ENCODE measurements around the gene NECTIN3. TPM values are rescaled to one million over a fixed set of nuclear protein-coding genes. Genes with fewer than 3 reads are reported as not detected.

Gene NECTIN3
- total RNA-seq, 1 experiment from 2014 or later = 53.7 TPM

DNA sequence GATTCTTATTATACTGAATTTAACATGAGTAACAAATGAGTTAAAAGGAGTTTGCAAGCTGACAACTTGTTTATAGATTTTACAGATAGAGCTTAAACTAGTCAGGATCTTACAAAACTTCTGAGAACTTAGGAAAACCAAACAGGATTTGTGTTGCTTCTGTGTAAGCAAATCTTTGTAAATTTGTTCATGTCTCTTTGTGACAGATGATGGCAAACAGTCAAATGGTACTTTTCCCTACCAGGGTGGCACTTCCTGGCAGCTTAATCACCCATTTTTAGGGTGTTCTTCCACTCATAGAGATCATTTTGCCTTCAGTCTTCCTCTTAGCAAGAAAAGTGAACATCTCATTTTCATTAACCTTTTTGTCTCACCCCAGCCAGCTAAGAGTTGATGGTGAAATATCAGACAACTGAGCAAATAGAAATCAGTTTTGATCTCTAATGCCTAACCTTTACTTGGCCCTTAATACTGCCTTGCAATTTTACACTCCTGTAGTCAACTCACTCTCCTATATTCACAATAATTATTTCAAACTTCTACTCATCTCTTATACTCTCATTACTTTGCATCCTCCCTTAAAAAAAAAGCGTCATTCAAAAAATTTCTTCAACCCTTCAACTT is 23.7 kb upstream of the NECTIN3 start:
- peaks cover 35 to 44% of the 10 kb centered on the region in 2 experiments for H3K4me1 Mint-ChIP-seq

More for the DNA sequence above, 23.7 kb upstream of the NECTIN3 start:
- Histone ChIP-seq H3K27me3 (ENCODE audit: insufficient read depth, low read length) (no peaks in the 10 kb centered on the region), H4K20me1 (ENCODE audit: control insufficient read depth, insufficient read depth, insufficient read length) (no peaks in the 10 kb centered on the region), H3K79me1 (ENCODE audit: insufficient read depth, low read depth, low read length, poor library complexity, severe bottlenecking) (no peaks in the 10 kb centered on the region), H3K23ac (ENCODE audit: insufficient read length, low read depth, low read length) (no peak overlapping the region), H3K4me2 (ENCODE audit: insufficient read depth, insufficient read length, low read length) (no peak overlapping the region), H3K4ac (ENCODE audit: low read depth, low read length) (no peak overlapping the region), H3K23me2 (ENCODE audit: insufficient read length, low read depth, low read length, poor library complexity, severe bottlenecking) (no peaks in the 10 kb centered on the region), H3T11ph (ENCODE audit: low read length) (no peak overlapping the region), H2BK120ac (ENCODE audit: low read depth, low read length, poor library complexity, severe bottlenecking) (no peak overlapping the region), H3K4me1 (ENCODE audit: insufficient read depth, low read length) (peaks cover 2% of the 10 kb centered on the region; the same call in 1 of the 2 replicates), H4K5ac (ENCODE audit: insufficient read length, low read depth, low read length) (no peak overlapping the region), H2AFZ (ENCODE audit: low read length) (no peak overlapping the region), H2BK12ac (ENCODE audit: insufficient read length, low read depth, low read length) (no peak overlapping the region), H3K9me3 (ENCODE audit: control insufficient read depth, low read depth, low read length) (no peaks in the 10 kb centered on the region), H4K8ac (replicated peaks; ENCODE audit: insufficient read length, low read depth, low read length) (no peak overlapping the region), H2BK20ac (ENCODE audit: low read depth, low read length, poor library complexity, severe bottlenecking) (no peak overlapping the region), H4K91ac (ENCODE audit: insufficient read length, low read depth, low read length) (no peak overlapping the region), H3K9ac (ENCODE audit: extremely low read depth, insufficient read length, low read length) (no peak overlapping the region), H3K79me2 (ENCODE audit: insufficient read depth, low read length) (no peaks in the 10 kb centered on the region), H3K18ac (ENCODE audit: insufficient read length, low read depth, low read length) (no peak overlapping the region), H3K27ac (ENCODE audit: insufficient read length, low read depth, low read length) (peak overlapping the region; percentile 78), H3K14ac (ENCODE audit: insufficient read depth, low read length) (no peak overlapping the region), H3K56ac (ENCODE audit: insufficient read length, low read depth, low read length) (no peak overlapping the region), H2BK15ac (ENCODE audit: low read depth, low read length) (no peak overlapping the region), H2BK5ac (ENCODE audit: insufficient read length, low read length) (peak overlapping the region; percentile 60), H2AK5ac (ENCODE audit: insufficient read length, low read length) (no peak overlapping the region)
- Mint-ChIP-seq H3K4me3 (no peak overlapping the region), H3K9me3 (peaks cover 9 to 10% of the 10 kb centered on the region in 2 experiments; a peak in 4 of 5 replicates), H3K36me3 (ENCODE audit: insufficient read depth in 1 of 3, low read depth in 3 of 3) (peaks cover 7 to 19% (median 10%) of the 10 kb centered on the region in 3 experiments), H3K27ac (peak overlapping the region; percentile 65 to 94 (median 71); a peak in 6 of 7 replicates), H3K27me3 (ENCODE audit: low read depth) (no peaks in the 10 kb centered on the region)
- DNase-seq = no peak
- no peak for TF ChIP-seq CTCF (conservative IDR thresholded peaks at IDR 0.05)
- WGBS (ENCODE audit: extremely low coverage, insufficient read length, low lambda C conversion rate) = 100% methylated on average over 1 of the region's 1 CpG
